CD4-positive, alpha-beta T cell treated with Interleukin-1 beta for 1 hour (primary cell): ENCODE results near the gene PYGB.

Experiments
- DNase-seq, 2 donors: peaks; one replicate each; pipeline ENCODE4 v3.0.0-alpha.2; 2020 to 2022

The PYGB gene

GRCh38 chr20:25247956-25248785 is at the start of gene PYGB:
PYGB (plus strand) TSS chr20:25248085; CDS start chr20:25248179, 94 bp downstream.
- peak; percentile 74 to 82 for DNase-seq

GRCh38 chr20:25198663-25199383 is 49.1 kb upstream of the PYGB start:
- DNase-seq: no peak

- DNase-seq: no peak
Measured at GRCh38 chr20:25199473-25200260, 48.2 kb upstream of the PYGB start.

GRCh38 chr20:25203089-25203488 is 44.8 kb upstream of the PYGB start:
- DNase-seq: no peak

GRCh38 chr20:25203871-25204320 is 44.0 kb upstream of the PYGB start:
- no peak for DNase-seq

GRCh38 chr20:25204550-25205276 is 43.2 kb upstream of the PYGB start:
- DNase-seq: no peak

- no peak for DNase-seq
Measured at GRCh38 chr20:25205277-25206062, 42.4 kb upstream of the PYGB start.

GRCh38 chr20:25206063-25206403 is 41.9 kb upstream of the PYGB start:
- DNase-seq: no peak

GRCh38 chr20:25206548-25206947 is 41.3 kb upstream of the PYGB start:
- DNase-seq: no peak

- no peak for DNase-seq
Measured at GRCh38 chr20:25207149-25207959, 40.5 kb upstream of the PYGB start.

- DNase-seq: no peak
Measured at GRCh38 chr20:25207960-25208534, 39.8 kb upstream of the PYGB start.

GRCh38 chr20:25209400-25209799 is 38.5 kb upstream of the PYGB start:
- no peak for DNase-seq

- no peak for DNase-seq
Measured at GRCh38 chr20:25209911-25210310, 38.0 kb upstream of the PYGB start.

- DNase-seq: no peak
Measured at GRCh38 chr20:25211273-25211672, 36.6 kb upstream of the PYGB start.

- DNase-seq: no peak
Measured at GRCh38 chr20:25212242-25212641, 35.6 kb upstream of the PYGB start.

- DNase-seq: no peak
Measured at GRCh38 chr20:25213566-25214425, 34.1 kb upstream of the PYGB start.

GRCh38 chr20:25214426-25214790 is 33.5 kb upstream of the PYGB start:
- DNase-seq: no peak

- no peak for DNase-seq
Measured at GRCh38 chr20:25214819-25215218, 33.1 kb upstream of the PYGB start.

- DNase-seq: no peak
Measured at GRCh38 chr20:25215521-25215920, 32.4 kb upstream of the PYGB start.
